Natural killer cell (primary cell): ENCODE data around the gene MAPRE2. TPM values are rescaled to one million over a fixed set of nuclear protein-coding genes. Genes with fewer than 3 reads are reported as not detected.

Experiments used
- ATAC-seq, 3 donors: fragments of 150-1000 bp in 2 of 3; fragments of 200-7000 bp in 1 of 3; cut with Tn5 transposase; 1 replicate in 1 of 3; 2 replicates in 2 of 3; pipeline ENCODE4 v1.10.0; 2021; ENCODE audit warnings: mild to moderate bottlenecking in 2 of 3, moderate library complexity in 2 of 3
- DNase-seq, 2 donors: peaks; one replicate each; pipeline versions ENCODE4 v3.0.0 to v3.0.0-alpha.2; 2013 to 2021; ENCODE audit warnings: mixed read lengths in 1 of 2
- H3K27ac ChIP-seq: one replicate; pipeline ENCODE4 v1.5.1; 2013; ENCODE audit warnings: mild to moderate bottlenecking, low read length
- H3K27me3 ChIP-seq: one replicate; pipeline ENCODE4 v1.6.1; 2013; ENCODE audit warnings: low read length; ENCODE audit not compliant: control insufficient read depth, insufficient read depth
- H3K36me3 ChIP-seq: one replicate; pipeline ENCODE4 v1.6.1; 2013; ENCODE audit warnings: low read length; ENCODE audit not compliant: control insufficient read depth, insufficient read depth
- H3K4me1 ChIP-seq: one replicate; pipeline ENCODE4 v1.6.1; 2013; ENCODE audit warnings: low read length; ENCODE audit not compliant: control insufficient read depth, insufficient read depth
- H3K4me3 ChIP-seq: one replicate; pipeline ENCODE4 v1.5.1; 2013; ENCODE audit warnings: low read length
- H3K9me3 ChIP-seq: one replicate; pipeline ENCODE4 v1.6.1; 2013; ENCODE audit warnings: low read length; ENCODE audit not compliant: control insufficient read depth, insufficient read depth
- H3K27ac Mint-ChIP-seq, 2 donors: one replicate each; pipeline ENCODE4 v1.8.0; 2022; ENCODE audit warnings: mild to moderate bottlenecking in 2 of 2, mixed read lengths in 2 of 2, moderate library complexity in 1 of 2
- H3K27me3 Mint-ChIP-seq, 2 donors: one replicate each; pipeline ENCODE4 v1.8.0; 2022; ENCODE audit warnings: low read depth in 2 of 2, mixed read lengths in 2 of 2
- H3K36me3 Mint-ChIP-seq: one replicate; pipeline ENCODE4 v1.8.0; 2022; ENCODE audit warnings: mixed read lengths
- H3K4me1 Mint-ChIP-seq, 2 donors: one replicate each; pipeline ENCODE4 v1.8.0; 2022; ENCODE audit warnings: mixed read lengths in 2 of 2
- H3K4me3 Mint-ChIP-seq: one replicate; pipeline ENCODE4 v1.8.0; 2022; ENCODE audit warnings: mild to moderate bottlenecking, moderate library complexity, mixed read lengths
- H3K9me3 Mint-ChIP-seq, 2 donors: one replicate each; pipeline ENCODE4 v1.8.0; 2022; ENCODE audit warnings: mixed read lengths in 2 of 2
- WGBS: methylation state at CpG from one replicate; pipeline ENCODE4 v1.1.7; 2013; ENCODE audit warnings: missing lambda C conversion rate; ENCODE audit not compliant: insufficient coverage; 5-methylcytosine and 5-hydroxymethylcytosine counted together
- intact Hi-C: fragments of 100-400 bp; cut with micrococcal nuclease; formaldehyde crosslinking; loops from one replicate; pipeline ENCODE4 v1.14.2; 2022
- total RNA-seq, 4 donors: library from RNA; stranded (reverse); fragments of 120-200 nt in 1 of 4; gene quantifications; one replicate each; pipeline versions ENCODE4 v1.2.3 to v1.2.4, GENCODE V29; 2013 to 2022
- TF ChIP-seq, protein P1 (sequence below): fragments of 200-600 bp; IDR thresholded peaks from one replicate; pipeline ENCODE4 v1.8.0; 2022; ENCODE audit warnings: antibody characterized with exemption

Gene MAPRE2
- total RNA-seq, 3 donors from 2014 or later (not counting 1 experiment from before 2014, with no cell fraction given) = 159 to 283 (median 207) TPM

DNA sequence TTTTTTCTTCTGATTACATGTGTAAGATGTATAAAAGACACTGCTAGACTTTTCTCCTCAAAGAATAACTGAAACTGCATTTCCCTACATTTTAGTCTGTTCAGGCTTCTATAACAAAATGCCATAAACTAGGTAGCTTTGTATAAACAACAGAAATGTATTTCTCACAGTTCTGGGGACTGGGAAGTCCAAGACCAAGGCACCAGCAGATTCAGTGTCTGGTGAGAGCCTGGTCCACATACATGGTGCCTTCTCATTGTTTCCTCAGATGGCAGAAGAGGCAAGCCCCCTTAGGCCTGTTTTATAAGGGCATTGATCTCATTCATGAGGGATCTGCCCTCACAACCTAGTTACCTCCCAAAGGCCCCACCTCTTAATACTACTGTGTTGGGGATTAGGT, 71.5 kb downstream of the MAPRE2 start:
- Histone ChIP-seq H3K4me3 (no peak overlapping the region), H3K9me3 (no peaks in the 10 kb centered on the region), H3K36me3 (no peaks in the 10 kb centered on the region), H3K4me1 (peaks cover 8% of the 10 kb centered on the region), H3K27me3 (no peaks in the 10 kb centered on the region), H3K27ac (no peak overlapping the region)
- Mint-ChIP-seq H3K27ac (peak overlapping the region in 1 of 2 donors; percentile 52), H3K9me3 (no peaks in the 10 kb centered on the region), H3K4me1 (peaks cover 95 to 96% of the 10 kb centered on the region in 2 donors), H3K36me3 (no peaks in the 10 kb centered on the region), H3K27me3 (no peaks in the 10 kb centered on the region), H3K4me3 (no peak overlapping the region)
- ATAC-seq = no peak
- intact Hi-C loops = no loop called here
- TF ChIP-seq, protein P1, sequence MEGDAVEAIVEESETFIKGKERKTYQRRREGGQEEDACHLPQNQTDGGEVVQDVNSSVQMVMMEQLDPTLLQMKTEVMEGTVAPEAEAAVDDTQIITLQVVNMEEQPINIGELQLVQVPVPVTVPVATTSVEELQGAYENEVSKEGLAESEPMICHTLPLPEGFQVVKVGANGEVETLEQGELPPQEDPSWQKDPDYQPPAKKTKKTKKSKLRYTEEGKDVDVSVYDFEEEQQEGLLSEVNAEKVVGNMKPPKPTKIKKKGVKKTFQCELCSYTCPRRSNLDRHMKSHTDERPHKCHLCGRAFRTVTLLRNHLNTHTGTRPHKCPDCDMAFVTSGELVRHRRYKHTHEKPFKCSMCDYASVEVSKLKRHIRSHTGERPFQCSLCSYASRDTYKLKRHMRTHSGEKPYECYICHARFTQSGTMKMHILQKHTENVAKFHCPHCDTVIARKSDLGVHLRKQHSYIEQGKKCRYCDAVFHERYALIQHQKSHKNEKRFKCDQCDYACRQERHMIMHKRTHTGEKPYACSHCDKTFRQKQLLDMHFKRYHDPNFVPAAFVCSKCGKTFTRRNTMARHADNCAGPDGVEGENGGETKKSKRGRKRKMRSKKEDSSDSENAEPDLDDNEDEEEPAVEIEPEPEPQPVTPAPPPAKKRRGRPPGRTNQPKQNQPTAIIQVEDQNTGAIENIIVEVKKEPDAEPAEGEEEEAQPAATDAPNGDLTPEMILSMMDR = no peak
- DNase-seq = no peak

DNA sequence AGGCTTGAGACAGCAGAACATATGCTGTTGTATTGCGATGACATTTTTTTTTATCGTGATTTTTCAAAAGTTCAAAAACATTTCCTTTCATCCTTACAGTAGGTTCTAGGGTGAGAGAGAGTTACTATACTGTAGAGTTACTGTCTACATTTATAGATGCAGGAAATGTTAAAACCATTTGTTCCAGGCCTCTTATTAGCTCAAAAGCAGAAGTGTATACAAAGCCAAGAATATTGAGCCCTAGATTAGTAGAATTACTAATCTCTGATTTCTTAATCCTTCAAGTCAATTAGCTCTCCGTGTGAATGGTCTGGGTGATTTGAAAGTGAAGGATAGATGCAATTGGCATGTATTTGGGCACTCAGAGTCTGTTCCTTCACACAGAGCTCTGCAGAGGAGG, 73.1 kb downstream of the MAPRE2 start:
- TF ChIP-seq, protein P1 = no peak
- H3K27ac Mint-ChIP-seq = peak overlapping the region; percentile 73 to 91
- H3K4me3 ChIP-seq = no peak overlapping the region
- no peaks in the 10 kb centered on the region for H3K27me3 Mint-ChIP-seq
- no peaks in the 10 kb centered on the region for H3K9me3 ChIP-seq
- no peaks in the 10 kb centered on the region for H3K27me3 ChIP-seq
- no peaks in the 10 kb centered on the region for H3K36me3 ChIP-seq
- 100% methylated on average over 2 of the region's 3 CpGs for WGBS
- intact Hi-C loops = no loop called here
- no peak for DNase-seq
- no peak overlapping the region for H3K27ac ChIP-seq
- H3K4me1 ChIP-seq = peaks cover 21% of the 10 kb centered on the region
- H3K4me1 Mint-ChIP-seq = peaks cover 95 to 96% of the 10 kb centered on the region in 2 donors
- no peak overlapping the region for H3K4me3 Mint-ChIP-seq
- H3K9me3 Mint-ChIP-seq = no peaks in the 10 kb centered on the region
- ATAC-seq = no peak
- H3K36me3 Mint-ChIP-seq = no peaks in the 10 kb centered on the region

DNA sequence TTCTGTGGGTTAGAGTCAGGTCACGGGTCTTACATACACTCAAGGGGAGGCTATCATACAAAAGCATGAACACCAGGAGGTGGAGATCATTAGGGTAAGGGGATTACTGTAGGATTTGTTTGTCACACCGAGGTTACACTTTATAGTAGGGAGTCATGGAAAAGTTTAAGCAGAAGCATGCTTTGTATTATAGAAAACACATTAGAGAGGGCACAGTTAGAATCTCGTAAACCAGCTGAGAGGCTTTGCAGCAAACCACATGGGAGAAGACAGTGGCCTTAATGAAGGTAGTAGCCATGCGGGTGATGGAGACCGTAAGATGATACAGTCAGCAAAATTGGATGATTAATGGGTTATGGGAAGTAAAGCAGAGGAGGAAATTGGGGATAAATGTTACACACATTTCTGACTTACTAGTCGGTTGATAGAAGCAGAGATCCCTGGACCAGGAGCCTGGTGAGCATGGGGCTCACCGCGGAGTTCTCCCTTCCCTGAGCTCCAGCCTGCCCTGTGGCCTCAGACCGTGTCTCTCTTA, 75.6 kb downstream of the MAPRE2 start:
- 94% methylated on average over 9 of the region's 9 CpGs for WGBS
- H3K36me3 Mint-ChIP-seq = no peaks in the 10 kb centered on the region
- peaks cover 25% of the 10 kb centered on the region for H3K4me1 ChIP-seq
- no peaks in the 10 kb centered on the region for H3K27me3 Mint-ChIP-seq
- H3K27ac ChIP-seq = no peak overlapping the region
- H3K36me3 ChIP-seq = no peaks in the 10 kb centered on the region
- TF ChIP-seq, protein P1 = no peak
- H3K4me3 ChIP-seq = no peak overlapping the region
- no peaks in the 10 kb centered on the region for H3K9me3 Mint-ChIP-seq
- H3K4me3 Mint-ChIP-seq = peak overlapping the region; percentile 50
- H3K27ac Mint-ChIP-seq = peak overlapping the region; percentile 73 to 91
- no peak for DNase-seq
- ATAC-seq = peak in 1 of 3 donors; percentile 6
- intact Hi-C loops = no loop called here
- peaks cover 96 to 98% of the 10 kb centered on the region in 2 donors for H3K4me1 Mint-ChIP-seq
- no peaks in the 10 kb centered on the region for H3K9me3 ChIP-seq
- no peaks in the 10 kb centered on the region for H3K27me3 ChIP-seq

DNA sequence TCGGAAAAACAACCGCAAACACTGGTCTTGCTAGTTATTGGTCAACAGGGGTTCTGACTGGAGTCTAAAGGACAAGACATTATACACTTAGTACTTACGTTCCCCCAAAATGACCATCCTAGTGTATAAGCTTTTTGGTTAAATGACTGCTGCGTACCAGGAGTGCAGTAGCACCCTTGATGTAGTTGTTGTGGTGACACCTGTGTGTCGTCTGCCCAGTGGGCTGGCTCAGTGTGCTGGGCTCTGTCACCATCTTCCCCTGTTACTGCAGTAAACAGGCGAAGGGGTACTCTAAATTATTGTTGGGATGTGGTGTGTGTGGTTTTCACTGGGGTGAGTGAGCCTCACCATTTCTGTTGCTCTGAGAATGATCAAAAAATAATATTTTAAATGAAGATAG, 76.2 kb downstream of the MAPRE2 start:
- peaks cover 26% of the 10 kb centered on the region for H3K4me1 ChIP-seq
- TF ChIP-seq, protein P1 = no peak
- H3K36me3 ChIP-seq = no peaks in the 10 kb centered on the region
- ATAC-seq (peak in 2 of 3 donors; percentile 52 to 62), DNase-seq (no peak)
- H3K27ac Mint-ChIP-seq = peak overlapping the region; percentile 73 to 91
- H3K9me3 Mint-ChIP-seq = no peaks in the 10 kb centered on the region
- no peaks in the 10 kb centered on the region for H3K27me3 Mint-ChIP-seq
- H3K4me3 Mint-ChIP-seq = peak overlapping the region; percentile 50
- 77% methylated on average over 6 of the region's 6 CpGs for WGBS
- no peak overlapping the region for H3K4me3 ChIP-seq
- H3K27me3 ChIP-seq = no peaks in the 10 kb centered on the region
- H3K9me3 ChIP-seq = no peaks in the 10 kb centered on the region
- peaks cover 96 to 98% of the 10 kb centered on the region in 2 donors for H3K4me1 Mint-ChIP-seq
- intact Hi-C loops = no loop called here
- H3K27ac ChIP-seq = no peak overlapping the region
- H3K36me3 Mint-ChIP-seq = no peaks in the 10 kb centered on the region
